HK-2 (cell line): ENCODE results near the gene GARNL3.

Experiments used
- DNase-seq: peaks from one replicate; pipeline ENCODE4 v3.0.0-alpha.2; 2018; ENCODE audit not compliant: unreplicated experiment

GARNL3 gene

GRCh38 chr9:127349483-127350113 is 85.0 kb downstream of the GARNL3 start:
- DNase-seq = no peak

- no peak for DNase-seq
Observed at GRCh38 chr9:127351182-127352166, 86.9 kb downstream of the GARNL3 start.

GRCh38 chr9:127353882-127354281 is 89.3 kb downstream of the GARNL3 start:
- no peak for DNase-seq

GRCh38 chr9:127356906-127357305 is 92.3 kb downstream of the GARNL3 start:
- DNase-seq = no peak

GRCh38 chr9:127358023-127358535 is 93.5 kb downstream of the GARNL3 start:
- no peak for DNase-seq

- no peak for DNase-seq
Observed at GRCh38 chr9:127358770-127359169, 94.2 kb downstream of the GARNL3 start.

GRCh38 chr9:127360250-127360649 is 95.7 kb downstream of the GARNL3 start:
- no peak for DNase-seq

GRCh38 chr9:127360829-127361228 is 96.3 kb downstream of the GARNL3 start:
- DNase-seq = no peak

GRCh38 chr9:127361561-127361960 is 97.0 kb downstream of the GARNL3 start:
- DNase-seq = no peak

GRCh38 chr9:127362829-127363228 is 98.3 kb downstream of the GARNL3 start:
- no peak for DNase-seq

GRCh38 chr9:127365461-127365860 is 100.9 kb downstream of the GARNL3 start:
- no peak for DNase-seq

- DNase-seq = no peak
Observed at GRCh38 chr9:127366594-127366993, 102.0 kb downstream of the GARNL3 start.

GRCh38 chr9:127368852-127369402 is 104.4 kb downstream of the GARNL3 start:
- DNase-seq = no peak

- no peak for DNase-seq
Observed at GRCh38 chr9:127369428-127369827, 104.9 kb downstream of the GARNL3 start.

- no peak for DNase-seq
Observed at GRCh38 chr9:127370147-127370579, 105.6 kb downstream of the GARNL3 start.

- DNase-seq = no peak
Observed at GRCh38 chr9:127370672-127371648, 106.4 kb downstream of the GARNL3 start.

GRCh38 chr9:127380479-127380878 is 115.9 kb downstream of the GARNL3 start:
- no peak for DNase-seq

GRCh38 chr9:127382541-127382940 is 118.0 kb downstream of the GARNL3 start:
- no peak for DNase-seq

GRCh38 chr9:127384016-127384730 is 119.6 kb downstream of the GARNL3 start:
- DNase-seq = no peak

- no peak for DNase-seq
Observed at GRCh38 chr9:127384901-127385300, 120.3 kb downstream of the GARNL3 start.

GRCh38 chr9:127386249-127386648 is 121.7 kb downstream of the GARNL3 start:
- no peak for DNase-seq
